Loucy (cell line): ENCODE measurements around the gene HOPX.

Experiments
- EZH2phosphoT487 ChIP-seq: fragments of 200-600 bp; IDR thresholded peaks from 2 replicates; pipeline ENCODE4 v1.6.1; 2018; ENCODE audit warnings: antibody characterized with exemption, mild to moderate bottlenecking, moderate library complexity, borderline replicate concordance
- TF ChIP-seq, protein P1 (sequence below): fragments of 200-600 bp; sonication (generic); conservative IDR thresholded peaks from 2 replicates; pipeline ENCODE4 v1.5.1; 2014; ENCODE audit warnings: mild to moderate bottlenecking, antibody characterized with exemption, low read length

DNA sequence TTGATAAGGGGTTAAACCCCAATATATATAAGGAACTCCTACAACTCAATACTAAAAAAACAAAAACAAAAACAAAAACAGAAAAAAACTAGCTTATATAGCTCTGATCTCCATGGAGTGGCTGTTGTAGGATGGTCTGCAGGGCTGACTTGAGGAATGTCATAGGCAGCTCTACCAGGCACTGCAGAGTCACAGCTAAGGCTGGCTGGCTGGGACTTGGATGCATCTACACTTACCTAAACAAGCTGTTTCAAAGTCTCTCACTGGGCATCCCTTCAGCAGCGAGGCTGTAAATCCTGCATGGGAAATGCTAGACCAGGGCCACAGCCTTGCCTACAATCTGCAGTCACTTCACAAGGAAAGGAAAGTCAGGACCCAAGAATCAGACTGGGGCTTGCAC is 61.3 kb downstream of the HOPX start:
- TF ChIP-seq, protein P1, sequence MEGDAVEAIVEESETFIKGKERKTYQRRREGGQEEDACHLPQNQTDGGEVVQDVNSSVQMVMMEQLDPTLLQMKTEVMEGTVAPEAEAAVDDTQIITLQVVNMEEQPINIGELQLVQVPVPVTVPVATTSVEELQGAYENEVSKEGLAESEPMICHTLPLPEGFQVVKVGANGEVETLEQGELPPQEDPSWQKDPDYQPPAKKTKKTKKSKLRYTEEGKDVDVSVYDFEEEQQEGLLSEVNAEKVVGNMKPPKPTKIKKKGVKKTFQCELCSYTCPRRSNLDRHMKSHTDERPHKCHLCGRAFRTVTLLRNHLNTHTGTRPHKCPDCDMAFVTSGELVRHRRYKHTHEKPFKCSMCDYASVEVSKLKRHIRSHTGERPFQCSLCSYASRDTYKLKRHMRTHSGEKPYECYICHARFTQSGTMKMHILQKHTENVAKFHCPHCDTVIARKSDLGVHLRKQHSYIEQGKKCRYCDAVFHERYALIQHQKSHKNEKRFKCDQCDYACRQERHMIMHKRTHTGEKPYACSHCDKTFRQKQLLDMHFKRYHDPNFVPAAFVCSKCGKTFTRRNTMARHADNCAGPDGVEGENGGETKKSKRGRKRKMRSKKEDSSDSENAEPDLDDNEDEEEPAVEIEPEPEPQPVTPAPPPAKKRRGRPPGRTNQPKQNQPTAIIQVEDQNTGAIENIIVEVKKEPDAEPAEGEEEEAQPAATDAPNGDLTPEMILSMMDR: no peak
- no peak for TF ChIP-seq EZH2phosphoT487
